ENCODE results near the gene ZNF808.

GRCh38 chr19:52557231-52557995 is 29.9 kb downstream of the ZNF808 start:
- TF ChIP-seq CTCF (IDR thresholded peaks at IDR 0.05; ENCODE audit: insufficient read depth, low read length, poor library complexity, severe bottlenecking) = no peak
- TF ChIP-seq EZH2phosphoT487 (conservative IDR thresholded peaks at IDR 0.05; ENCODE audit: low read length) = no peak

All from SU-DHL-6 (cell line).